ENCODE measurements around the gene UBB. TPM values are rescaled to one million over a fixed set of nuclear protein-coding genes. Genes with fewer than 3 reads are reported as not detected.

UBB gene
- 957 and 1,097 TPM in 2 replicates for total RNA-seq (2014; rRNA removed; shearing (Covaris generic); ENCODE audit: low replicate concordance)

DNA sequence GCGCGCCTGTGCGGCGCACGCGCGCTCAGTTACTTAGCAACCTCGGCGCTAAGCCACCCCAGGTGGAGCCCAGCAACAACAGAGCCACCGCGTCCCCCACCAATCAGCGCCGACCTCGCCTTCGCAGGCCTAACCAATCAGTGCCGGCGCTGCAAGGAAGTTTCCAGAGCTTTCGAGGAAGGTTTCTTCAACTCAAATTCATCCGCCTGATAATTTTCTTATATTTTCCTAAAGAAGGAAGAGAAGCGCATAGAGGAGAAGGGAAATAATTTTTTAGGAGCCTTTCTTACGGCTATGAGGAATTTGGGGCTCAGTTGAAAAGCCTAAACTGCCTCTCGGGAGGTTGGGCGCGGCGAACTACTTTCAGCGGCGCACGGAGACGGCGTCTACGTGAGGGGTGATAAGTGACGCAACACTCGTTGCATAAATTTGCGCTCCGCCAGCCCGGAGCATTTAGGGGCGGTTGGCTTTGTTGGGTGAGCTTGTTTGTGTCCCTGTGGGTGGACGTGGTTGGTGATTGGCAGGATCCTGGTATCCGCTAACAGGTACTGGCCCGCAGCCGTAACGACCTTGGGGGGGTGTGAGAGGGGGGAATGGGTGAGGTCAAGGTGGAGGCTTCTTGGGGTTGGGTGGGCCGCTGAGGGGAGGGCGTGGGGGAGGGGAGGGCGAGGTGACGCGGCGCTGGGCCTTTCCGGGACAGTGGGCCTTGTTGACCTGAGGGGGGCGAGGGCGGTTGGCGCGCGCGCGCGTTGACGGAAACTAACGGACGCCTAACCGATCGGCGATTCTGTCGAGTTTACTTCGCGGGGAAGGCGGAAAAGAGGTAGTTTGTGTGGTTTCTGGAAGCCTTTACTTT lies at the start of gene UBB:
TSS of gene UBB (plus strand) at position 452 of the 856 bp plus-strand sequence. CDS start 817 bp downstream, outside the sequence.
- Histone ChIP-seq H3K27me3 (no peaks in the 10 kb centered on the region), H3K36me3 (peaks cover 17% of the 10 kb centered on the region), H3K9me3 (no peaks in the 10 kb centered on the region), H3K4me3 (peak within 1 kb of the TSS; percentile 80)
- DNase-seq = peak; percentile 96

DNA sequence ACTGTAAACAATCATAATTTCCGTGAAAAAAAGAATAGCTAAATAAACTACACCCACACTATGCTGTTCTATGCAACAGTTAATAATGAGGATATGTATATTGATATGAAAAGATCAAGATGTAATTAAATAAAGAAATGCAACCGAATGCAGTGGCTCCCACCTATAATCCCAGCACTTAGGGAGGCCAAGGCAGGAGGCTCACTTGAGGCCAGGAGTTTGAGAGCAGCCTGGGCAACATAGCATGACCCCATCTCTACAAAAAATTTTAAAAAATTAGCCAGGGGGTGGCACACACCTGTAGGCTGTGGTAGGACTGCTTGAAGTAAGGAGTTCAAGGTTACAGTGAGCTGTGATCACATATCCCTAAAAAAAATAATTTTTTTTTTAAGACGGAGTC lies 42.5 kb upstream of the UBB start:
- Histone ChIP-seq H3K27me3 (no peaks in the 10 kb centered on the region), H3K9me3 (no peaks in the 10 kb centered on the region), H3K36me3 (no peaks in the 10 kb centered on the region; the same call in 1 of the 2 replicates), H3K4me3 (no peak overlapping the region)
- DNase-seq = no peak

DNA sequence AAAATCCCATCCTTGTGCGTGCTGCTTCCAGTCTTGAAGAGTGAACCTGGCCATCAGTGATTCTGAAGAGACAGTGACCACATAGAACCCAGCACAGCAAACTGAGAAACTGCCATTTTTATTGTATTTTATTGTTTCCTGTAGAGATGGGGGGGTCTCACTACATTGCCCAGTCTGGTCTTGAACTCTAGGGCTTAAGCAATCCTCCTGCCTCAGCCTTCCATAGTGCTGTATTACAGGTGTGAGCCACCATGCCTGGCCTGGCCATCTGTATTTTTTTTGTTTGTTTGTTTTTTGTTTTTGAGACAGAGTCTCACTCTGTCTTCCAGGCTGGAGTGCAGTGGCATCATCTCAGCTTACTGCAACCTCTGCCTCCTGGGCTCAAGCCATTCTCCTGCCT lies 41.5 kb upstream of the UBB start:
- H3K4me3 ChIP-seq = no peak overlapping the region
- no peaks in the 10 kb centered on the region for H3K27me3 ChIP-seq
- H3K9me3 ChIP-seq = no peaks in the 10 kb centered on the region
- no peak for DNase-seq
- H3K36me3 ChIP-seq = peaks cover 4% of the 10 kb centered on the region; the same call in 1 of the 2 replicates

DNA sequence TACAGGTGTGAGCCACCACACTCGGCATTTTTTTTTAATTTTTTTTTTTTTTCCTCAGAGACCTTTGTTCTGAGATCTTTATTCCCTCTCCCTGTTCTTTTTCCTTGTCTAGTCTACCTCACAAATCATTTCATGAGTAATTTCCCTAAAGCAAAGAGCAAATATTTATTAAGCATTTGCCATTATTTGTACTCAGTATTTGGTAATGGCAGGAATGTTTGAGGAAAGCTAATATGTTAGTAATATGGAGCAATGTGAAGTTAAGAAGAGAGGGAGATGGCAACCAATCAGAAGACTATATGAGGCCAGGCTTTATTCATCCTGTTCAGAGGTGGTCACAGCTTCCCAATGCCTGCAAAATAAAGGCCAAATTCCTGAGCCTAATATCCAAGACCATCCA lies 40.9 kb upstream of the UBB start:
- Histone ChIP-seq H3K9me3 (no peaks in the 10 kb centered on the region), H3K36me3 (peaks cover 4% of the 10 kb centered on the region; the same call in 1 of the 2 replicates), H3K4me3 (no peak overlapping the region), H3K27me3 (no peaks in the 10 kb centered on the region)
- DNase-seq = no peak

DNA sequence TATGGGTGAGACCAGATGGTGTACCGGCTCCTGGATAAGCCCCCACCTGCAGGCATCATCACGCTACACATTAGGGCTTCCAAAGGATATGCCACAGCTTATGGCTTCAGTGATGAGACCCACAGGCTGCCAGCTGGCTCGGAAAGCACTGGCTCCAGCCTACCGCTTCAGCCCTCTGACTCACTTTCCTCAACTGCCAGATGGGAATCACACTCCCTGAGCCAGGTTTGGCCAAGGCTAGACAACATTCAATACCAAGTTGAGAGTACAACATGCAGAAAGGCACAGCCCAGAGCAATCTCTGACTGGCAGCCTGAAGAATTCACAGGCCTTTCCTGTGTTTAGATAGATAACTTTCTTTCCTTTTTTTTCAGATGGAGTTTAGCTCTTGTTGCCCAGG lies 37.9 kb upstream of the UBB start:
- peak; percentile 93 for DNase-seq

DNA sequence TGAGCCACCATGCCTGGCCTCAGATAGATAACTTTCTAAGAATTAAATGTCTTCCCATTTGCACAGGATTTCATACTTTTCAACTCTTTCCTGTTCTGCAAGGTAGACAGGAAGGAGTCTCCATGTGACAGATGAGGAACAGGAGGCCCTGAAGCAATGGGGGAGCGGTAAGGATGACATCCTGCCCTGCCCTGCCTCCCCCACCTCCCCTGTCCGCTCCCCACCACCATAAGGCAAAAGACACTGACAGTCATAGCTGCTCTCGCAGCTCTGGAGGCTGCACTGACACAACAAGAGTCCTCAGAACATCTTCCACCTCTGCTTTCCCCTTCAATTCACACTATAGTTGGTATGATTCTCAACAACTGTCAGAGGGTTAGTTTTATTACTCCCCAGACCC lies 37.3 kb upstream of the UBB start:
- Histone ChIP-seq H3K4me3 (no peak overlapping the region), H3K9me3 (no peaks in the 10 kb centered on the region), H3K27me3 (no peaks in the 10 kb centered on the region), H3K36me3 (peaks cover 4% of the 10 kb centered on the region; the same call in 1 of the 2 replicates)
- DNase-seq = no peak

More for the DNA sequence above, 37.9 kb upstream of the UBB start:
- no peaks in the 10 kb centered on the region for H3K9me3 ChIP-seq
- peaks cover 4% of the 10 kb centered on the region; the same call in 1 of the 2 replicates for H3K36me3 ChIP-seq
- no peaks in the 10 kb centered on the region for H3K27me3 ChIP-seq
- H3K4me3 ChIP-seq = no peak overlapping the region

DNA sequence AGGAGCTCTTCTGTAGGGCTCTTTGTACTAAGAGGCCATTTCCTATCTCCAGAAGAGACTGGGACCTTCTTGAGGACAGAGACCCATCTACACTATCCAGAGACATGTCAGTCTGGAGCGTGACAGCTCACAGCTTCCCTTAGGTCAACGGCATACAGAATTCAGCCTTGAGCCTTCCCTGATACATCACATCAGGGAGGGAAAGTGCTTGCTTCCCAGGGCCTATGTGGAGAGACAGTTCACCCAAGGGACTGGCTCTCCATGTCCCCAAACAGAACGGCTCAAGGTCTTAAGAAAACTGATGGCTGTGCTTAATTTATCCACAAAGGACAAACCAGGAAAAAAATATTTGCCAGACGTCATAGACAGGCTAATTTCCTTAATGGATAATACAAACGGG lies 35.3 kb upstream of the UBB start:
- no peak overlapping the region for H3K4me3 ChIP-seq
- DNase-seq = no peak
- H3K9me3 ChIP-seq = no peaks in the 10 kb centered on the region
- H3K36me3 ChIP-seq = peaks cover 4% of the 10 kb centered on the region; the same call in 1 of the 2 replicates
- no peaks in the 10 kb centered on the region for H3K27me3 ChIP-seq

DNA sequence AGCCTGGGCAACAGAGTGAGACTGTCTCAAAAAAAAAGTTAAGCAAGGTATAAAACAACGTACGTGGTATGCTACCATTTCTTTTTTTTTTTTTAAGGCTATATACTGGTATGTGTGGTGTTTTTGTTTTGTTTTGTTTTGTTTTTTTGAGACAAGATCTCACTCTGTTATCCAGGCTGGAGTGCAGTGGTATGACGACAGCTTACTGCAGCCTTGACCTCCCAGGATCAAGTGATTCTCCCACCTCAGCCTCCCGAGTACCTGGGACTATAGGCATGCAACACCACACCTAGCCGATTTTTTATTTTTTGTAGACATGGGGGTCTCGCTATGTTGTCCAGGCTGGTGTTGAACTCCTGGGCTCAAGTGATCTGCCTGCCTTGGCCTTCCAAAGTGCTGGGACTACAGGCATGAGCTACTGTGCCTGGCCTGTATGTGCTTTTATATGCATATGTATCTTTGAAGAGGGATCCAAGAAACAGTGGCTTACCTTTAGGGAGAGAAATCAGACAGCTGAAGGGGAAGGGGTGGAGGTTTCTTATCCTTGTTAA lies 34.1 kb upstream of the UBB start:
- H3K36me3 ChIP-seq = peaks cover 4% of the 10 kb centered on the region; the same call in 1 of the 2 replicates
- H3K9me3 ChIP-seq = no peaks in the 10 kb centered on the region
- no peak overlapping the region for H3K4me3 ChIP-seq
- no peaks in the 10 kb centered on the region for H3K27me3 ChIP-seq
- DNase-seq = no peak

DNA sequence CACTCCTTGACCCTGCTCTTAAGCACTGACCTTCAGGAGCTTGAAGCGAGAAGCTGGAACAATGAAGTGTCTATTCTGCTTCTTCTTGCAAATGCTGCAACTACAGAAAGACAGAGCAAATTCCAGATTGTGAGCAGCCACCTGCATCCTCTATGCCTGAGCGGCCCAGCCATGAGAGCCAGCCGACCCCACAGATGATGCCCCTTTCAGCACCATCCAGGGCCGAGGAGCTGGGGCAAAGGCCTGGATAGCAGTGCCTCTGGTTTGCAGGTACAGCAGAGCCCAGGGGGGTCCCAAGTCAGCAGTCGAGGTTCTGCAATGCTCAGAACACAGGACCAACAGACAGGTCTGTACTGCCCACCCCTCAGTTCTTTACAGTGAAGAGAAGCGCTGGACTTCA lies 32.3 kb upstream of the UBB start:
- Histone ChIP-seq H3K9me3 (no peaks in the 10 kb centered on the region), H3K27me3 (no peaks in the 10 kb centered on the region), H3K36me3 (peaks cover 4% of the 10 kb centered on the region; the same call in 1 of the 2 replicates), H3K4me3 (no peak overlapping the region)
- no peak for DNase-seq

DNA sequence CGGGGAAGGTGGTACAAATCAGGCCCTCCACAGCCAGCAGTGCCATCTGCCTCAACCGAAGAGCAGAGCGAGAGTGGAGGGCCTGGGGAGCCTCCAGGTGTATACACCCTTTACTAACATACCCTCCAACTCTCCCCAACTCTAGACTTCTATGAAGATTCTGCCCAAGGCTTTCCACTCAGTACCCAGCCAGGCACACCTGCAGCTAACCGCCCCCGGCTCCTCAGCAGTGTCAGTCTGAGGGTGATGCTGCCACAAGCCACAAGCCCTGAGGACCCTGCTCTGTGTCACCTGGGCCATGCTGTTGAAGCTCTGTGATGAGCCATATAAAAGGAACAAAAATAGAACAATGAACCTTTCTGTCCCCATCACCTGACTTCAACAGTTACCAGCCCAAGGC lies 31.5 kb upstream of the UBB start:
- DNase-seq = no peak
- Histone ChIP-seq H3K36me3 (no peaks in the 10 kb centered on the region; the same call in 1 of the 2 replicates), H3K27me3 (no peaks in the 10 kb centered on the region), H3K9me3 (no peaks in the 10 kb centered on the region), H3K4me3 (no peak overlapping the region)

DNA sequence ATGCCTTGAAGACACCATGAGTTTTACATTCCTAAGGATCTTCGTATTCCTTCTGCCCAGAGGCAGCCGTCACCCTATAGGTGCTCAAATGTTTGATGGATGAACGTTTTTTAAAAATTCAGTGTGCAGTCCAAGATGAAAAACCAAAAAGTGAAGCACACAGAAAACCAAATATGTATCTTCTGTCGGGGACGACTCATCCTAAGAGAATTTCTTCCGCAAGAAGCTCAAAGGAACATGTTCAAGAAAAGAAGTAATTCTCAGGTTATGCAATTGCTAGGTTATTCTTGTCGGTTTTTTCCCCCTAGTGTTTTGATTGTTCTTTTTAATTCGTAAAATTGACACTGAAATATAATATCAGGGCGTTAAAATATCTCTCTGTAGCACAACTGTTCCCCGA lies 29.1 kb upstream of the UBB start:
- Histone ChIP-seq H3K4me3 (peak overlapping the region; percentile 56), H3K9me3 (no peaks in the 10 kb centered on the region), H3K27me3 (no peaks in the 10 kb centered on the region), H3K36me3 (no peaks in the 10 kb centered on the region)
- no peak for DNase-seq

DNA sequence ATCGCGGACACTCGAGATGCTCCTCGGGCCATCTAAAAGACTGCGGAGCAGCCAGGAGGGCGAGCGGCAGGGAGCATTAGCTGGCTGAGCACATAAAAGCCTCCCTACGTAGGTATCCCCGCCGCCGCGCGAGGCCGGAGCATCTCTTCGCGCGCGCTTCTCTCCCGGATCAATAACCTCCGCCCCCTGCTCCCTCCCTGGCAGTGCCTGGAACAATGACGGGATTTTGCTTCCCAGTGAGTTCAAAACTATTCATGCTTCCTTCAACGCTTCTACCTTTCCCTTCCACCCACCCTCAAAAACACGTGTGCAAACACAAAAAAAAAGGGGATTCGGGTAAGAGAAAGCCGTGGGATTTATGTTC lies 28.6 kb upstream of the UBB start:
- Histone ChIP-seq H3K36me3 (no peaks in the 10 kb centered on the region), H3K4me3 (peak overlapping the region; percentile 56), H3K9me3 (no peaks in the 10 kb centered on the region), H3K27me3 (no peaks in the 10 kb centered on the region)
- DNase-seq = peak; percentile 43

DNA sequence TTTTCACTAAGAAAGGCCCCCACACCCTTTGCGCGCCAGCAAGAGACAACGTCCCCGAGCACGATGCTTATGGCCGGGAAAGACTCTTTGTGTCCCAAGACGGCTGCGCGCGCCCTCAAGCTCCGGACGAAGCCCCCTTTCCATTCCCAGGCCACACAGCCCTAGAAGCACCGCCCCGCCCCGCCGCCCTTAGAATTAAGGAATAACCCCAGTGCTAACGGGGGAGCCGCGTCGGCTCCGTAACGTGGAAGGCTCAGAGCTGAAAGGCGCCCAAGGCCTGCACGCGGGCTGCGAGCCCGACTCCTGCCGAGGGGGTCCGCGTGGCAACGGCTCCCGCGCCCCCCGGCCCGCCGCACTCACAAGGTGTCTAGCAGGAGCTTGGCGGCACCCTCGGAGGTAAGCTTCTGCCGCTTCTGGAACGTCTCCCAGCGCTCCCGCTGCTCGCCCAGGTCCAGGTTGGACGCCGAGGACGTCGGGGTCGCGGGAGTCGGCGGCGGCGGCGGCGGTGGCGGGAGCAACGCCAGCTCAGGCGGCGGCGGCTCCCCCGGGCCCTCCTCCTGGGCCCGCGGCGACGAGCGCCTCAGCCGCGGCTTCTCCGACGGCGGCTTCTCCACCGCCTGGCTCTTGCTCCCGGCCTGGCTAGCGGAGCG lies 28.1 kb upstream of the UBB start:
- DNase-seq = peak; percentile 25
- Histone ChIP-seq H3K27me3 (no peaks in the 10 kb centered on the region), H3K4me3 (peak overlapping the region; percentile 56), H3K9me3 (no peaks in the 10 kb centered on the region), H3K36me3 (no peaks in the 10 kb centered on the region)

DNA sequence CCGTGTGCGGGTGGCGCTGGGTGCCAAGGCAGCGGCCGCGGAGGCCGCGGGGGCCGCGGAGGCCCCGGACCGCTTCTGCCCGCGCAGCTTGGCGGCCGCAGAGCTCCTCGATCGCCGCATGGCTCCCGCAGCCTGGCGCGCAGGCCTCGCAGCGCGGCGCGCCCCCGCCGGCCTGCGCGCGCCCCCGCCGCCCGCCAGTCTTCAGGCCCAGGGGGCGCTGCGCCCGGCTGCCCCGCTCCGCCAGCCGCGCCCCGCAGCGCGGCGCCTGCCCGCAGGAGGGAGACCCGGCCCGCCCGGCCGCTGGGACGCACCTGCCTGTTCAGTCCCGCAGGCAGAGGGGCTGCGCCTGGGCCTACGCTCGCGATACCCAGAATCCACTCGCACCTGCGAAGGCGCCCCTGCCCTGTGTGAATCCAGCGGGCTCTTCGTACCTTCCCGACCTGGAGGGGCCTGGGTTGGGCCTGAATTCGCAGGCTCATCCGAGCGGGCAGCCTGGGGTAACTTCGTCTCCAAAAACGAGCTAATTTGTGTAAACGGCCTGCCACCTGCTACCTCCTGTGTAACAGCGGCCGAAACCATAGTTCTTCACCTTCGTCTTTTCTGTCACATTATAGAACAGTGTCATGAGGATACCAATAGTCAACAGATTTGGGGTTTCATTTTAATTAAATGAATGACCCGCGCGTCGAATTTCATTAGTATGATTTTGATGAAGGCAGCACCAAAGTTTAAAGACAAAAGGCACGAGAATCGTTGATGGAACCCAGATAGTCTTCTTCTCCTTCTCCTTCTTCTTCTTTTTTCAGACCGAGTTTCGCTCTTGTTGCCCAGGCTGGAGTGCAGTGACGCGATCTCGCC lies 27.3 kb upstream of the UBB start, which contains the start of gene CENPV:
TSS of gene CENPV (minus strand) at position 153 of the 858 bp plus-strand sequence. CDS start at position 120, 33 bp downstream.
- Histone ChIP-seq H3K9me3 (no peaks in the 10 kb centered on the region), H3K4me3 (peak within 1 kb of the TSS; percentile 56), H3K36me3 (no peaks in the 10 kb centered on the region), H3K27me3 (no peaks in the 10 kb centered on the region)
- peak; percentile 39 for DNase-seq

DNA sequence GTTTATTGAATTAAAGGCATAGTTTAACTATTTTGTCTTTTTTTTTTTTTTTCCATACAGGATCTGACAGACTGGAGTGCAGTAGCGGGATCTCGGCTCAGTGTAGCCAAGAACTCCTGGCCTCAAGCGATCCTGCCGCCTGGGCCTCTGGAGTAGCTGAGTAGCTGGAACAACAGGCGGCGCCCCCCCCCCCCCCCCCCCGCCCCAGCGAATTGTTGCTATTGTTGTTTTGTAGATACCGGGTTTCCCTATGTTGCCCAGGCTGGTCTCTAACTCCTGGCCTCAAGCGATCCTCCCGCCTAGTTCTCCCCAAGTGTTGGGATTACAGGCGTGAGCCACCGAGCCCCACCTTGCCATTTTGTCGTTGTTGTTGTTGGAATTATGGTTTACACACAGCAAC lies 26.3 kb upstream of the UBB start:
- Histone ChIP-seq H3K9me3 (no peaks in the 10 kb centered on the region), H3K4me3 (no peak overlapping the region), H3K36me3 (no peaks in the 10 kb centered on the region), H3K27me3 (no peaks in the 10 kb centered on the region)
- DNase-seq = no peak

DNA sequence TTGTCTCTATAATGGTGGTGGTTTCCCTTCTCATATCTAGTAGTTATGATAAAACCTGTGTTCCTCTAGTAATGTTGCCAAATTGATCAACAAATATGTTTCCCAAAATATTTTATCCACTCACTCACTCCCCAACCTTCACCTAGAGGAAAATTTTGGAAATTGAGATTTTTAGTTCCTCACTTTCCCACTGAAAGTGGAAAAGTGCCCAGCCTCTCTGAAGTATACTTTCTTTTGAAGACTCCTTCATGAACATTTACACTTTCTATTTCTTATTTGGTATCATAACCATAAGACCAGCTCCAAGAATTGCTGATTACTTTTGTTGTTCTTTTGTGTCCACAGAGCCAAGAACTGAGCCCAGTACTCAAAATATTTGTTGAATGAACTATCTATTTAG lies 22.5 kb upstream of the UBB start:
- no peaks in the 10 kb centered on the region for H3K36me3 ChIP-seq
- no peaks in the 10 kb centered on the region for H3K9me3 ChIP-seq
- H3K27me3 ChIP-seq = no peaks in the 10 kb centered on the region
- H3K4me3 ChIP-seq = no peak overlapping the region
- no peak for DNase-seq

Data from MG63 (cell line).